ENCODE measurements around the gene NSMF. TPM values are rescaled to one million over a fixed set of nuclear protein-coding genes. Genes with fewer than 3 reads are reported as not detected.

Gene NSMF
- total RNA-seq, 1 donor from 2014 or later = 67.8 TPM

DNA sequence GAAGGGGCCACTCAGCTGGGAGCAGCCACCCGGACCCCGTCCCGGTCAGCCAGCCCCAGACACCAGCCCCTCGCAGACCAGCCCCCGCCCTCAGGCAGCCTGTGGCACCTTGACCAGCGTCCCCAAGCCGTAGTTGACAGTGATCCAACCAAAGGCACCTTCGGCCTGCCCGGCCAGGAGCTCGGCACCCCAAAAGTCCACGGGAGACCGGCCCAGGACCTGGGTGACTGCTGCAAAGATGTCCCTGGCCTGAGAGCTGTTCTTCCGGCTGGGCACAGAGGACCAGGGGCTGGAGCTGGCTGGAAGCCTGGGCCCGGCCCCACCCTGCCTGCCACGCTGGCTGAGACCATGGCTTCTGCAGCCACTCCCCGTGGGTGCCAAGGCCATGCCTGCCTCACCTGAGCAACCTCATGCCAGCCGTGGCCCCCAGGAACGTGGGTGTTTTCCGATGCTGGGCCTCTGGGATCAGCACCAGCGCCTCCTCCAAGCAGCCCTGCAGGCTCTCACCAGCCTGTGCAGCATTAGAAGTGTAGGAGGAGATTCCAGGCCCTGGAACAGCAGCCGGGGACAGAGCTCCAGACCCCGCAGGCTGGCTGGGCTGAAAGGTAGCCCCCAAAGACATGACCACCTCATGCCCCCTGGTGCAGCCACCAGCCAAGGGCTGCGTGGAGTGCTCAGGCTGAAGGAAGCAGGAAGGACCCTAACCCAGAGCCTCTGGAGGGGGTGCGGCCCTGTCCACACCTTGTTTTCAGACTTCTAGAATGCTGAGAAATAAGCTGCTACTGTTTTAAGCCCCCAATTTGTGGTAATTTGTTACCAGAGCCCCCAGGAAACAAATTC lies 22.2 kb downstream of the NSMF start:
- no peak for DNase-seq (ENCODE audit: extremely low spot score, unreplicated experiment)
- Mint-ChIP-seq H3K36me3 (no peaks in the 10 kb centered on the region), H3K4me1 (ENCODE audit: unreplicated experiment) (peaks cover 3% of the 10 kb centered on the region), H3K4me3 (no peak overlapping the region), H3K9me3 (no peaks in the 10 kb centered on the region), H3K27me3 (peaks cover 2% of the 10 kb centered on the region), H3K27ac (no peak overlapping the region)
- TF ChIP-seq, protein P1, sequence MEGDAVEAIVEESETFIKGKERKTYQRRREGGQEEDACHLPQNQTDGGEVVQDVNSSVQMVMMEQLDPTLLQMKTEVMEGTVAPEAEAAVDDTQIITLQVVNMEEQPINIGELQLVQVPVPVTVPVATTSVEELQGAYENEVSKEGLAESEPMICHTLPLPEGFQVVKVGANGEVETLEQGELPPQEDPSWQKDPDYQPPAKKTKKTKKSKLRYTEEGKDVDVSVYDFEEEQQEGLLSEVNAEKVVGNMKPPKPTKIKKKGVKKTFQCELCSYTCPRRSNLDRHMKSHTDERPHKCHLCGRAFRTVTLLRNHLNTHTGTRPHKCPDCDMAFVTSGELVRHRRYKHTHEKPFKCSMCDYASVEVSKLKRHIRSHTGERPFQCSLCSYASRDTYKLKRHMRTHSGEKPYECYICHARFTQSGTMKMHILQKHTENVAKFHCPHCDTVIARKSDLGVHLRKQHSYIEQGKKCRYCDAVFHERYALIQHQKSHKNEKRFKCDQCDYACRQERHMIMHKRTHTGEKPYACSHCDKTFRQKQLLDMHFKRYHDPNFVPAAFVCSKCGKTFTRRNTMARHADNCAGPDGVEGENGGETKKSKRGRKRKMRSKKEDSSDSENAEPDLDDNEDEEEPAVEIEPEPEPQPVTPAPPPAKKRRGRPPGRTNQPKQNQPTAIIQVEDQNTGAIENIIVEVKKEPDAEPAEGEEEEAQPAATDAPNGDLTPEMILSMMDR (conservative IDR thresholded peaks at IDR 0.05) = no peak

DNA sequence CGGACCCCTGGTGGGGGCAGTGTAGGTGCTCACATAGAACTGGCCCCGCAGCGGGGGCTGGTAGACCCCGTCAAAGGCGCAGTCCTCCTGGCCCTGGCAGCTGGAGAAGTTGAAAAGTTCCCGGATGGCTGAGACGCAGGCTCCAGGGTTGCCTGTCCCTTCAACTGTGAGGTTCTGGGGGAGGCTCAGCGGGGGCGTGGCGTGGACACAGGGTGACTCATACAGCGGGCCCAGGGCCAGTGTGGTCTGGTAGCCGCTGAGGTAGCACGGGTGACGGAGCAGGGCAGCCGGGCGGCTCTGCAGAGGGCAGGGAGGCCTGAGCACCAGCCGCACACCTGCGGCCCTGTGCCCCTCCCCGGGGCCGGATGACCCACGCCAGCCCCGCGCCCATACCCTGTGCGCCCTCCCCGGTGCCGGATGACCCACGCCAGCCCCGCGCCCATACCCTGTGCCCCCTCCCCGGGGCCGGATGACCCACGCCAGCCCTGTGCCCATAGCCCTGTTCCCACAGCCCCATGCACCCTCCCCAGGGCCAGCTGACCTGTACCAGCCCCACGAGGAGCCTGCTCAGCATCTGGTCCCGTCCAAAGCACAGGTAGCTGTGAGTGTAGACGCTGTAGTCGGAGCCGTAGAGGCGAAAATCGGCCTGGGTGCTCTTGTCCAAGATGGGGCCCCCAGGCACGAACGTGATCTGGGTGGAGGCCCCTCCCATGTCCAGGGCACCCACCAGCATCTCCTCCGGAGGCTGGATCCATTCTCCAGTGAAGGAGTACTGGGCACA lies 23.0 kb downstream of the NSMF start:
- no peaks in the 10 kb centered on the region for H3K27me3 Mint-ChIP-seq
- H3K4me3 Mint-ChIP-seq = no peak overlapping the region
- H3K36me3 Mint-ChIP-seq = no peaks in the 10 kb centered on the region
- no peaks in the 10 kb centered on the region for H3K9me3 Mint-ChIP-seq
- no peaks in the 10 kb centered on the region for H3K4me1 Mint-ChIP-seq (ENCODE audit: unreplicated experiment)
- TF ChIP-seq, protein P1 (conservative IDR thresholded peaks at IDR 0.05) = no peak
- no peak overlapping the region for H3K27ac Mint-ChIP-seq
- no peak for DNase-seq (ENCODE audit: extremely low spot score, unreplicated experiment)

DNA sequence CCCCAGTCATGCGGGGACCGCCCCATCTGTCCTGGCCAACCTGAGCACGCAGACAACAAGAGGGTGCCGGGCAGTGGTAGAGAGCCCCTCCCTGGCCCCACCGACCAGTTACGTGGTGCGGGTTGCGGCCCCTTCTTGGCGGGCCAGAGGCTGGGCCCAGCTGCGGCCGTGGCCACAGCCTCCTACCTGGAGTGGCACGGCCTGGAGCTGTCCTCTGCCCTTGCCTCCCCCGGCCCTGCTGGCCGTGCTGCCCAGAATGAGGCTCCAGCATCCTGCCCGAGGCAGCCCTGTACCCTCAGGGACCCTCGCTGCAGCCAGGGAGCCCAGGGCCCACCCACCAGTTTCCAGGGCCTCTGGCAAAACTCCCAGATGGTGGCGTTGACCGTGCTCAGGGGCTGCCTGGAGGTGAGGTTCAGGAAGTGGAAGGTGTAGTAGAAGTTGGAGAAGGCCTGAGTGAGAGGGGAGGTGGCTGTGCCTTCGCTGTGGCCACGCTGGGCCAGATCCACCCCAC lies 23.7 kb downstream of the NSMF start:
- Mint-ChIP-seq H3K27ac (no peak overlapping the region), H3K36me3 (no peaks in the 10 kb centered on the region), H3K27me3 (no peaks in the 10 kb centered on the region), H3K4me1 (ENCODE audit: unreplicated experiment) (no peaks in the 10 kb centered on the region), H3K4me3 (no peak overlapping the region), H3K9me3 (no peaks in the 10 kb centered on the region)
- no peak for DNase-seq (ENCODE audit: extremely low spot score, unreplicated experiment)
- TF ChIP-seq, protein P1 (conservative IDR thresholded peaks at IDR 0.05) = no peak

DNA sequence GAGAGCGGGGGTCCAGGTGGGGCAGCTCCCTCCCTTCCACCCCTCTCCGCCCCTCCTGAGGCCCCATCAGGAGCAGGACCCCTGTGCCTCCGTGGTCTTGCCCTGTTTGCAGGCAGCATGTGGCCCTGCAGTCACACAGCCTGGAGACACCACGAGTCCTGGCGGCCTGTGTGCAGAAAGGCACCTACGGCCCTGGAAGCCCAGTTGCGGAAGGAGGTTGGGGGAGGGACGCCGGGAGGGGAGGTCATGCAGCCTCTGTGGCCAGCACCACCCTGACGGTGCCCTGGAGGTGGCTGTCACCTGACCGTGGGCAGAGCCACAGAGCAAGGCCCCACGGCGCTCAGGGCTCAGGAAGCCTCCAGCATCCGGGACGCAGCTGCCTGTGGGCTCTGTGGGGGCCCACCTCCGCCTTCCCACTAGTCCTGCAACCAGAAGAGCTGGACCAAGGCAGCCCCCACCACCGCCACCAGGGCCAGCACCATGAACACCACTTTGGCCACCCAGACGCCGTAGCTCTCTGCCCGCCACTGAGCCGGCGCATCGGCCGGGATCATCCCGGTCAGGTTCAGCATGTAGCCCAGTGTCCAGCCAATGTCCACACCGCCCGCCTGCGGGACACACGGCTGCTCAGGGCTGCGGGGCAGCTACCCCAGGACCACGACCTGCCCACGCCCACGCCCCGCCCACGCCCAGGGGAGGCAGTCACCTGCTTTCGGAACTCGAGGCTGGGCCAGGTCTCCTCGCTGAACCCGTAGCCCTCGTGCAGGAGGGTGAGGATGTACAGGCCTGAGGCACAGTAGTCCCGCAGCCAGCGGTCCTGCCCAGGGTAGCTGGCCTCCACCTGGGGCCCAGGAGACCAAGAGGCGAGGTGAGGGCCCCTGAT lies 24.4 kb downstream of the NSMF start:
- H3K36me3 Mint-ChIP-seq = no peaks in the 10 kb centered on the region
- H3K4me3 Mint-ChIP-seq = no peak overlapping the region
- DNase-seq (ENCODE audit: extremely low spot score, unreplicated experiment) = no peak
- H3K4me1 Mint-ChIP-seq (ENCODE audit: unreplicated experiment) = no peaks in the 10 kb centered on the region
- no peaks in the 10 kb centered on the region for H3K27me3 Mint-ChIP-seq
- H3K27ac Mint-ChIP-seq = no peak overlapping the region
- TF ChIP-seq, protein P1 (conservative IDR thresholded peaks at IDR 0.05) = no peak
- no peaks in the 10 kb centered on the region for H3K9me3 Mint-ChIP-seq

DNA sequence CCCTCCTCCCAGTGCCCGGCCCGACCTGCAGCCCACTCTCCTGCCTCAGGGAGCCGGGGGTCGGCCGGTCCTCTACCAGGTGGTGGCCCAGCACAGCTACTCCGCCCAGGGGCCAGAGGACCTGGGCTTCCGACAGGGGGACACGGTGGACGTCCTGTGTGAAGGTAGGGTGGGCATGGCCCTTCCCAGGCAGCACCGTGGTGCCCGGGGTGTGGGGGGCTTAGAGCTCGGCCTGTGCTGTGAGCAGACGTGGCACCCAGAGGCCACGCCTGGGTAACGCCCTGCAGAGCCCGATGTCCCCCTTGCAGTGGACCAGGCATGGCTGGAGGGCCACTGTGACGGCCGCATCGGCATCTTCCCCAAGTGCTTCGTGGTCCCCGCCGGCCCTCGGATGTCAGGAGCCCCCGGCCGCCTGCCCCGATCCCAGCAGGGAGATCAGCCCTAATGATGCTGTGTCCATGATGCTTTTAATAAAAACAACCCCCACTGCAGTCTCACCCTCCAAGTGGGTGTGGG lies 25.2 kb downstream of the NSMF start:
- no peak overlapping the region for H3K27ac Mint-ChIP-seq
- H3K9me3 Mint-ChIP-seq = no peaks in the 10 kb centered on the region
- no peaks in the 10 kb centered on the region for H3K36me3 Mint-ChIP-seq
- H3K4me1 Mint-ChIP-seq (ENCODE audit: unreplicated experiment) = no peaks in the 10 kb centered on the region
- TF ChIP-seq, protein P1 (conservative IDR thresholded peaks at IDR 0.05) = no peak
- H3K4me3 Mint-ChIP-seq = no peak overlapping the region
- DNase-seq (ENCODE audit: extremely low spot score, unreplicated experiment) = no peak
- no peaks in the 10 kb centered on the region for H3K27me3 Mint-ChIP-seq
